GM21825 (cell line): ENCODE data around the gene RIN1.
"Not testable (repeated sequence)": the region's sequence is repeated elsewhere in the genome, so short reads cannot be mapped to it uniquely, and the experiment has no call there.

Experiments used
- ATAC-seq: cut with Tn5 transposase; IDR thresholded peaks from one replicate; pipeline ENCODE4 v1.9.1; 2021; ENCODE audit warnings: mild to moderate bottlenecking, moderate library complexity; ENCODE audit not compliant: unreplicated experiment

The RIN1 gene

DNA sequence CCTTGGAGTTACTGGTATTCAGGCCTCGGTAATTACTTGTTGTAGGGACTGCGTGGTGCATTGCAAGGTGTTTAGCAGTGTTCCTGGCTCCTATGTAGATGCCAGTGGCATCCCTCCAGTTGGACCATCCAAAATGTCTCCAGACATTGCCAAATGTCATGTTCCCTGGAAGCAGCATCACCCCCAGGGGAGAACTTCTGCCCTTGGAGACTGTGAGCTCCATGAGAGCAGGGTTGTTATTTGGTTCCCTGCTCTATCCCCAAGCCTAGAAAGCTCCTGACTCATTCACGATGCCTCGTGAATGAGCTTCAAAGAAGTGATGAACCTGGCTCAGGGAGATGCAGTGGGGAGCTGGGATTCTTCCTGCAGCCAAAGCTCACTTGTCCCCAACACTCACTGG is 14.6 kb downstream of the RIN1 start:
- ATAC-seq = no peak

GRCh38 chr11:66320748-66321147 is 15.5 kb downstream of the RIN1 start:
- not testable (repeated sequence) for ATAC-seq

DNA sequence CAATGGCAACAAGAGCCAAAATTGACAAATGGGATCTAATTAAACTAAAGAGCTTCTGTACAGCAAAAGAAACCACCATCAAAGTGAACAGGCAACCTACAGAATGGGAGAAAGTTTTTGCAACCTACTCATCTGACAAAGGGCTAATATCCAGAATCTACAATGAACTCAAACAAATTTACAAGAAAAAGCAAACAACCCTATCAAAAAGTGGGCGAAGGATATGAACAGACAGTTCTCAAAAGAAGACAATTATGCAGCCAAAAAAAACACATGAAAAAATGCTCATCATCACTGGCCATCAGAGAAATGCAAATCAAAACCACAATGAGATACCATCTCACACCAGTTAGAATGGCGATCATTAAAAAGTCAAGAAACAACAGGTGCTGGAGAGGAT is 15.9 kb downstream of the RIN1 start:
- ATAC-seq = not testable (repeated sequence)

DNA sequence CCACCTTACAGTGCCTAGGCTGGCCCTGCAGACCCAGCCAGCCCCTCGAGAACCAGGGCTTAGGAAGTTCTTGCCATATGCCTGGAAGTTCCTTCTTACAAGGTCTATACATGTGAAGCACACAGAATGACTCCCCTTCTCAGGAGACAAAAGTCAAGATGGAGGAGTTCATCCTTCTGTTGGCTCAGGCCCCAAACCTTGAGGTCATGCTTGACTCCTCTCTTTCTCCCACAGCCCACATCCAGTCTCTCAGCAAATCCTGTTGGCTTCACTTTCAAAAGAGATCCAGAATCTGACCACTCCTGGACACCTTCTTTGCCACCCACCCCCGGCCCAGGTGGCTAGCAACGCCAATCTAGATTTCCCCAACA is 17.6 kb downstream of the RIN1 start:
- no peak for ATAC-seq

GRCh38 chr11:66317723-66318599 is 18.3 kb downstream of the RIN1 start:
- ATAC-seq = no peak

- no peak for ATAC-seq
Measured at GRCh38 chr11:66317322-66317722, 18.9 kb downstream of the RIN1 start.

- ATAC-seq = no peak
Measured at GRCh38 chr11:66316849-66317251, 19.4 kb downstream of the RIN1 start, which contains the start of gene CD248. CD248 (minus strand) TSS chr11:66317044; CDS start chr11:66317027, 17 bp downstream.

GRCh38 chr11:66315921-66316811 is 20.1 kb downstream of the RIN1 start:
- no peak for ATAC-seq

DNA sequence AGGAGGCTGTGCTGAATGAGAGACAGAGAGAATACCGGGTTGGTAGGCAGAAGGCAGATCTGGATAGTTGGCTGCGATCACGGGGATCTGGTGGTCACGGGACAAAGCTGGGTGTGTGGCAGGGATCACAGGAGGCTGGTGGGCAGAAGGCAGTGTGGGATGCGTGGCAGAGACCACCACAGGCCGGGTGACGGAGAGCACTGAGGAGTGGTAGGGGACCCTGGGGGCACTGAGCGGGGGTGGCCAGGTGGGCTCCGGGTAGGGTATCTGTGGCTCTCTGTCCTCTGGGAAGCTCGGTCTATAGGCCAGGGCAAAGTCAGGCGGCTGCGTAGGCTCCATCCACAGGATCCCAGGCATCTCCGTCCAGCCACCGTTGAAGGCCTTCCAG is 20.7 kb downstream of the RIN1 start:
- ATAC-seq = no peak

DNA sequence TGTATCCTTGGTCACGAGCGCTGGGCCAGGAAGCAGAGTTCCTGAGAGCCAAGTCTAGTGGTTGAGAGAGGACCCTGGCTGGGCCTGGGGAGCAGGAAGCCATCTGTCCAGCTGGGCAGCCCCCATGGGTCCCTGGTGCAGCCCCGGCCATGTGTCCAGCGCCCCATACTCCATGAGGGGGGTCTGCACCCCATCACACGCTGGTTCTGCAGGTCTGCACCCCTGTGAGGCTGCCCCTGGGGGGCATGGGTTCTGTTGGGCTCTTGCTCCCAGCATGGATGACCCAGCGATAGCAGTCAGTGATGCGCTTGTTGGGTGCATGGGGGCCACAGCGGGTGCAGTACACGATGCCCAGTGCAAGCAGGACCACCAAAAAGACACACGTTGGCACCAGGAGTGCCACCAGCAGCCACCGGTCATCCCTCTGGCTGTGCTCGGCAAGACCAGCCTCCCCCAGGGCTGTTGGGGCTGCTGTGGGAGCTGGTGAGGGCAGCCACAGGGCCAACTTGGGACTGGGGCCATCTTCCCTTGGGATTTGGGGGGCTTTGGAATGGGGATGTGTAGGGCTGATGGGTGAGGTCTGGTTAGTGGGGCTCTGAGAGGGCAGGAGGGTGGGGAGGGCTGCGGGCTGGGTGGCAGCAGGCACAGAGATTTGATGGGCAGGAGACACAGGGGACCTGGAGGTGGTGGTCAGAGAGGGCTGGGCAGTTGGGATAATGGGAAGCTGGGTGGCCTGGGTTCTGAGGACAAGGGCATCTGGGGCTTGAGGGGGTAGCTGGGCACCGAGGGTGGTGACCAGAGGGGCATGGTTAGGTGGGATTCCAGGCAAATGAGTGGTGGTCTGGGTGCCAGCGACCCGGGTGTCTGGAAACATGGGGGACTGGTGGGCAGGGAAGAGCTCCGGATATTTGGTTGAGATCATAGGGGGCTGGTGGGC is 21.4 kb downstream of the RIN1 start:
- no peak for ATAC-seq

DNA sequence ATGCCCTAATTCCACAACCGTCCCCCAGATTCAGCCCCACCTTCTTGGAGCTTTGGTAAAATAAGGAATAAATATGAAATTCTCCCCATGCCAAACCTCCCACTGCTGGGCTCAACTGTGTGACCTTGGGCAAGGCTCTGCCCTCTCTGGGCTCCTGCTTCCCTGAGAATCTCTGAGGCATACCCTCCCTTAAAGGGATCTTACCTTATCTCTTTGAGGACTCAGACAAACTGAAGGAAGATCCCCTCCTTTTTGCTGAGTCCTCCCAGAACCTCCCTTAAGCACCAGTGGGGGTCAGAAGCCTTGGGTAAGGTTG is 22.1 kb downstream of the RIN1 start:
- no peak for ATAC-seq

DNA sequence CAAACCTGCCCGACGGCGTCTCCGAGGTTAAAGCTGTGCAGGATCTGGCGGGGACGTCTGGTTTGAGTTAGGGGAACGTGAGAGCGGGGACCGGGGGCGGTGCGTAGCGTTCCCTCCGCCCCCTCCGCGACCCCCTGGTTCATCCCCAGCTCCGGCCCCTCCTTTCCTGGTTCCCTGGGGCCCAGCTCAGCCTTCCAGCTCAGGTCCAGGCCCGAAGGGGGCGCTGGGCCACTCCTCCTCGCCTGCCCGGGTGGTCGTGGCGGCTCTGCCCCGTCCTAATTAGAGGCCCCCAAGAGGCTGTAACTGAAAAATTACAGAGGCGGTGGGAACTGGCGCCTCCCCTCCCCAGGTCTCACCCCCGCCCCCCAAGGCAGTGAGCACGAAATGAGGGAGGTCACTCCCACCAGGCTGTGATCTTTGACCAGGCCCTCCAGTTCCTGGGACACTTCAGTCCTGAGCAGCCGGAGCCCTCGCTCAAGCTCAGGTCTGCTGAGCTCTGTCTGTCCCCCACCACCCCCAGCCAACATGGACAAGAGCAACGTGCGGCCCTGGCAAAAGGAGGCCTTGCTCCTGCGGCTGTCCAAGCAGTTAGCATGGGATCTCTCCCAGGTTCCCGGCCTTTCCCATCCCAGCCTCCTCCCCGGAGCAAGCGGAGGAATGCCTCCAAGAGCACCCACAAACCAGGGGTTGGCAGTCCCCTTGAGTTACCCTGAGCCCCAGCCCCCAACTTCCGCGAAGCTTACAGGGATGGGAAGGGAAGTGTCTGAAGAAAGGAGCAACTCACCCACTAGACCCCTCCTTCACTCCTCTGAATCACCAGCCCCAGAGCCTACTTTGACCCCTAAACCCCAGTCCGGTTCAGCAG is 22.7 kb downstream of the RIN1 start:
- ATAC-seq = no peak

- ATAC-seq = peak; percentile 61
Measured at GRCh38 chr11:66312549-66313320, 23.5 kb downstream of the RIN1 start.

GRCh38 chr11:66311965-66312548 is 24.2 kb downstream of the RIN1 start:
- peak; percentile 61 for ATAC-seq

GRCh38 chr11:66311470-66311964 is 24.7 kb downstream of the RIN1 start:
- ATAC-seq = no peak

DNA sequence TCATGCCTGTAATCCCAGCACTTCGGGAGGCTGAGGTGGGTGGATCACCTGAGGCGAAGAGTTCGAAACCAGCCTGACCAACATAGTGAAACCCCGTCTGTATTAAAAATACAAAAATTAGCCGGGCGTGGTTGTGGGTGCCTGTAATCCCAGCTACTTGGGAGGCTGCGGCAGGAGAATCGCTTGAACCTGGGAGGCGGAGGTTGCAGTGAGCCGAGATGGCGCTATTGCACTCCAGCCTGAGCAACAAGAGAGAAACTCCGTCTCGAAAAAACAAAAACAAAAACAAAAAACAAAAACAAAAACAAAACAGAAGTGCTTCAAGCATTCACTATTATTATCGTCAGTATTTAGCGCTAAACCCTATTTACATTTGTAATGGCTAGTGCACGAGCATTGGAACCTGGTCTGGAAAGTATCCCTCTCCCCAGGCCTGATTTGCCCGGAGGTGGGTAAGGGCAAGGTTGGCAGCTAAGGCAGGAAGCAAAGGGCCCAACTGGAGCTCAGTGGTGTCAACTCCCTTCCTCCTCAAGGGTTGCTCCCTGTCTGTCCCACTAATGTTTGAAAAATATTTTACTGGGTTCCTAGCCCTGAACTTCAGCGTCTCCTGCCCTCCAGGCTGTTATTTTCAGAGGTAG is 25.3 kb downstream of the RIN1 start:
- ATAC-seq = not testable (repeated sequence)

DNA sequence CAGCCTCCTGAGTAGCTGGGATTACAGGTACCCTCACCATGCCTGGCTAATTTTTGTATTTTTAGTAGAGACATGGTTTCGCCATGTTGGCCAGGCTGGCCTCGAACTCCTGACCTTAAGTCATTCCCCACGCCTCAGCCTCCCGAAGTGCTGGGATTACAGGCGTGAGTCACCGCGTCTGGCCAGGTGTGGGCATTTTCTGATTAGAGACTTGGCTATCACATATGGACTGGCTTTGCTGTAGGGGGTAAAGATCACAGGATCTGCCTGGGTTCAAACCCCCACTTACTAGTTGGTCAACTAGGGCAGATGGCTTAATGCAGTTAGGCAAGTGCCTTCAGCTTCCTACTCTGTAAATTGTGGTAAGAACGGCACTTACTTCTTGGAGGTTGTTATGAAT is 25.9 kb downstream of the RIN1 start:
- ATAC-seq = no peak

GRCh38 chr11:66309475-66309874 is 26.8 kb downstream of the RIN1 start:
- ATAC-seq = no peak
